HL-60 (cell line): ENCODE measurements around the gene DNM3.

ENCODE experiments used
- DNase-seq, 2 experiments: peaks; one replicate each; pipeline ENCODE4 v3.0.0-alpha.2; 2010 to 2020; ENCODE audit warnings: low read depth in 1 of 2, low spot score in 1 of 2
- H3K27ac ChIP-seq: fragments of 250-450 bp; sonication (Bioruptor Pico); replicated peaks from 2 replicates; pipeline ENCODE4 v1.5.1; 2020; ENCODE audit warnings: mild to moderate bottlenecking, moderate library complexity
- H3K27me3 ChIP-seq: fragments of 250-450 bp; sonication (Bioruptor Pico); 2 replicates; pipeline ENCODE4 v1.5.1; 2021; ENCODE audit warnings: mild to moderate bottlenecking, moderate library complexity; ENCODE audit not compliant: insufficient read depth, poor library complexity, severe bottlenecking
- H3K4me3 ChIP-seq: replicated peaks from 2 replicates; pipeline ENCODE4 v1.5.1; 2011; ENCODE audit warnings: mild to moderate bottlenecking, control low read depth, low read length; ENCODE audit not compliant: insufficient read depth
- CTCF ChIP-seq: IDR thresholded peaks from one replicate; pipeline ENCODE4 v1.5.1; 2011; ENCODE audit warnings: low read length, control low read depth, inconsistent platforms; ENCODE audit not compliant: insufficient read depth
- GABPA ChIP-seq: IDR thresholded peaks from 2 replicates; pipeline ENCODE4 v1.6.1; 2012; ENCODE audit warnings: low read depth
- POLR2AphosphoS5 ChIP-seq: IDR thresholded peaks from 2 replicates; pipeline ENCODE4 v1.6.1; 2012; ENCODE audit warnings: low read depth
- REST ChIP-seq: IDR thresholded peaks from 2 replicates; pipeline ENCODE4 v1.6.1; 2012; ENCODE audit warnings: low read depth; ENCODE audit not compliant: insufficient replicate concordance
- SPI1 ChIP-seq: IDR thresholded peaks from 2 replicates; pipeline ENCODE4 v1.6.1; 2012; ENCODE audit warnings: low read depth, mild to moderate bottlenecking, borderline replicate concordance

DNM3 gene

GRCh38 chr1:172398970-172399755, 557.9 kb downstream of the DNM3 start:
- Histone ChIP-seq H3K27ac (no peak overlapping the region), H3K27me3 (no peaks in the 10 kb centered on the region), H3K4me3 (no peak overlapping the region)
- no peak for TF ChIP-seq SPI1
- TF ChIP-seq POLR2AphosphoS5 = no peak
- TF ChIP-seq GABPA = no peak
- no peak for TF ChIP-seq CTCF
- no peak for TF ChIP-seq REST
- DNase-seq = no peak

GRCh38 chr1:172399756-172400721, 558.7 kb downstream of the DNM3 start:
- H3K4me3 ChIP-seq = no peak overlapping the region
- DNase-seq = no peak
- no peaks in the 10 kb centered on the region for H3K27me3 ChIP-seq
- H3K27ac ChIP-seq = no peak overlapping the region
- TF ChIP-seq REST (no peak), CTCF (no peak), GABPA (no peak), SPI1 (no peak), POLR2AphosphoS5 (no peak)

- H3K4me3 ChIP-seq = no peak overlapping the region
- TF ChIP-seq GABPA = no peak
- TF ChIP-seq CTCF = no peak
- no peak for TF ChIP-seq POLR2AphosphoS5
- TF ChIP-seq SPI1 = no peak
- no peak for TF ChIP-seq REST
- H3K27me3 ChIP-seq = no peaks in the 10 kb centered on the region
- no peak for DNase-seq
- H3K27ac ChIP-seq = no peak overlapping the region
These were observed 559.4 kb downstream of the DNM3 start for GRCh38 chr1:172400722-172401105.
